Karpas-422 (cell line): ENCODE data around the gene GRIK5. TPM values are rescaled to one million over a fixed set of nuclear protein-coding genes. Genes with fewer than 3 reads are reported as not detected.
A peak's percentile ranks its signal among the peaks of the same experiment; 100 is the strongest.

Experiments used
- DNase-seq: peaks from one replicate; pipeline ENCODE4 v3.0.0-alpha.2; 2015
- H2AFZ ChIP-seq: fragments of 200-600 bp; sonication (generic); 2 replicates; pipeline ENCODE4 v1.6.1; 2014; ENCODE audit warnings: antibody characterized with exemption, low read length, mixed read lengths
- H3K27ac ChIP-seq: fragments of 200-600 bp; sonication (generic); 2 replicates; pipeline ENCODE4 v1.5.1; 2014; ENCODE audit warnings: mild to moderate bottlenecking, low read length, moderate library complexity
- H3K27me3 ChIP-seq: fragments of 200-600 bp; sonication (generic); 2 replicates; pipeline ENCODE4 v1.6.1; 2014; ENCODE audit warnings: low read length, mixed read lengths
- H3K36me3 ChIP-seq: fragments of 200-600 bp; sonication (generic); 2 replicates; pipeline ENCODE4 v1.6.1; 2014; ENCODE audit warnings: low read length, mixed read lengths; ENCODE audit not compliant: insufficient read depth
- H3K4me1 ChIP-seq: fragments of 200-600 bp; sonication (generic); 2 replicates; pipeline ENCODE4 v1.6.1; 2014; ENCODE audit warnings: mild to moderate bottlenecking, low read length, mixed read lengths
- H3K4me2 ChIP-seq: fragments of 200-600 bp; sonication (generic); 2 replicates; pipeline ENCODE4 v1.6.1; 2014; ENCODE audit warnings: low read length, low read depth, mild to moderate bottlenecking; ENCODE audit not compliant: poor library complexity, severe bottlenecking
- H3K4me3 ChIP-seq: fragments of 200-600 bp; sonication (generic); 2 replicates; pipeline ENCODE4 v1.5.1; 2014; ENCODE audit warnings: mild to moderate bottlenecking, antibody characterized with exemption, low read length, mixed read lengths
- H3K79me2 ChIP-seq: fragments of 200-600 bp; sonication (generic); 2 replicates; pipeline ENCODE4 v1.6.1; 2014; ENCODE audit warnings: mild to moderate bottlenecking, low read length, mixed read lengths
- H3K9ac ChIP-seq: fragments of 200-600 bp; sonication (generic); 2 replicates; pipeline ENCODE4 v1.6.0; 2014; ENCODE audit warnings: low read length
- H3K9me2 ChIP-seq: fragments of 200-600 bp; sonication (generic), shearing (Covaris generic); replicated peaks from 2 replicates; pipeline ENCODE4 v1.6.0; 2014; ENCODE audit warnings: mild to moderate bottlenecking, low read length, moderate library complexity; ENCODE audit not compliant: insufficient read depth
- H3K9me3 ChIP-seq: fragments of 300-700, 200-600 bp; sonication (generic); 2 replicates; pipeline ENCODE4 v1.6.1; 2014; ENCODE audit warnings: low read length, mixed read lengths
- H4K20me1 ChIP-seq: fragments of 200-600 bp; sonication (generic); 2 replicates; pipeline ENCODE4 v1.6.1; 2014; ENCODE audit warnings: mild to moderate bottlenecking, antibody characterized with exemption, low read length, low read depth; ENCODE audit not compliant: insufficient read depth
- total RNA-seq: library from RNA; depleted of rRNA; stranded (reverse); fragments of >200 nt; shearing (Covaris generic); gene quantifications from 2 replicates; pipeline ENCODE4 v1.2.3, GENCODE V29; 2014; ENCODE audit warnings: low replicate concordance

Gene GRIK5
- total RNA-seq, 1 experiment from 2014 or later, result 0.07 TPM

GRCh38 chr19:41999071-41999877 is 70.7 kb downstream of the GRIK5 start:
- H3K27ac ChIP-seq, result no peak overlapping the region
- H2AFZ ChIP-seq, result no peak overlapping the region
- DNase-seq, result no peak
- no peaks in the 10 kb centered on the region for H3K79me2 ChIP-seq
- H3K27me3 ChIP-seq, result no peaks in the 10 kb centered on the region
- no peaks in the 10 kb centered on the region; the same call in 1 of the 2 replicates for H4K20me1 ChIP-seq
- H3K9ac ChIP-seq, result no peak overlapping the region
- H3K4me3 ChIP-seq, result no peak overlapping the region
- H3K9me2 ChIP-seq, result no peaks in the 10 kb centered on the region
- no peaks in the 10 kb centered on the region for H3K36me3 ChIP-seq
- H3K4me2 ChIP-seq, result no peak overlapping the region
- H3K9me3 ChIP-seq, result no peaks in the 10 kb centered on the region
- peaks cover 33% of the 10 kb centered on the region for H3K4me1 ChIP-seq

GRCh38 chr19:41998246-41999020 is 71.6 kb downstream of the GRIK5 start:
- no peaks in the 10 kb centered on the region for H3K9me2 ChIP-seq
- peak overlapping the region; percentile 41; the same call in 1 of the 2 replicates for H3K9ac ChIP-seq
- H3K4me1 ChIP-seq, result peaks cover 34% of the 10 kb centered on the region
- no peaks in the 10 kb centered on the region for H3K9me3 ChIP-seq
- no peak overlapping the region for H3K27ac ChIP-seq
- peaks cover 1% of the 10 kb centered on the region; the same call in 1 of the 2 replicates for H3K79me2 ChIP-seq
- no peaks in the 10 kb centered on the region for H3K36me3 ChIP-seq
- peak overlapping the region; percentile 72 for H3K4me2 ChIP-seq
- no peaks in the 10 kb centered on the region; the same call in 1 of the 2 replicates for H4K20me1 ChIP-seq
- peak overlapping the region; percentile 53; the same call in 1 of the 2 replicates for H3K4me3 ChIP-seq
- no peak overlapping the region for H2AFZ ChIP-seq
- peak; percentile 87 for DNase-seq
- H3K27me3 ChIP-seq, result no peaks in the 10 kb centered on the region

GRCh38 chr19:41997851-41998229 is 72.2 kb downstream of the GRIK5 start:
- Histone ChIP-seq H3K4me3 (peak overlapping the region; percentile 53; the same call in 1 of the 2 replicates), H3K9me3 (no peaks in the 10 kb centered on the region), H3K4me1 (peaks cover 34% of the 10 kb centered on the region), H3K9me2 (no peaks in the 10 kb centered on the region), H3K36me3 (no peaks in the 10 kb centered on the region), H3K9ac (peak overlapping the region; percentile 41; the same call in 1 of the 2 replicates), H3K4me2 (peak overlapping the region; percentile 72), H3K27ac (no peak overlapping the region), H2AFZ (no peak overlapping the region), H4K20me1 (no peaks in the 10 kb centered on the region; the same call in 1 of the 2 replicates), H3K79me2 (peaks cover 6% of the 10 kb centered on the region; the same call in 1 of the 2 replicates), H3K27me3 (no peaks in the 10 kb centered on the region)
- no peak for DNase-seq

GRCh38 chr19:41997121-41997850 is 72.7 kb downstream of the GRIK5 start:
- H3K9me3 ChIP-seq, result no peaks in the 10 kb centered on the region
- H3K27ac ChIP-seq, result no peak overlapping the region
- H4K20me1 ChIP-seq, result no peaks in the 10 kb centered on the region; the same call in 1 of the 2 replicates
- H3K27me3 ChIP-seq, result no peaks in the 10 kb centered on the region
- peak; percentile 78 for DNase-seq
- H3K79me2 ChIP-seq, result peaks cover 11% of the 10 kb centered on the region
- H3K4me2 ChIP-seq, result peak overlapping the region; percentile 55
- no peaks in the 10 kb centered on the region for H3K36me3 ChIP-seq
- peak overlapping the region; percentile 53; the same call in 1 of the 2 replicates for H3K4me3 ChIP-seq
- H3K4me1 ChIP-seq, result peaks cover 37% of the 10 kb centered on the region
- no peak overlapping the region for H2AFZ ChIP-seq
- no peaks in the 10 kb centered on the region for H3K9me2 ChIP-seq
- no peak overlapping the region for H3K9ac ChIP-seq

- Histone ChIP-seq H3K79me2 (peaks cover 13% of the 10 kb centered on the region), H3K4me1 (peaks cover 37% of the 10 kb centered on the region), H3K4me3 (no peak overlapping the region), H3K9me2 (no peaks in the 10 kb centered on the region), H3K9me3 (no peaks in the 10 kb centered on the region), H3K4me2 (no peak overlapping the region), H4K20me1 (no peaks in the 10 kb centered on the region; the same call in 1 of the 2 replicates), H2AFZ (no peak overlapping the region), H3K27ac (no peak overlapping the region), H3K27me3 (no peaks in the 10 kb centered on the region), H3K36me3 (no peaks in the 10 kb centered on the region), H3K9ac (no peak overlapping the region)
- peak; percentile 83 for DNase-seq
Observed at GRCh38 chr19:41995959-41996797, 73.8 kb downstream of the GRIK5 start.

- Histone ChIP-seq H3K4me3 (no peak overlapping the region), H3K9me3 (no peaks in the 10 kb centered on the region), H3K79me2 (peaks cover 13% of the 10 kb centered on the region), H3K27me3 (no peaks in the 10 kb centered on the region), H3K36me3 (no peaks in the 10 kb centered on the region), H4K20me1 (no peaks in the 10 kb centered on the region; the same call in 1 of the 2 replicates), H2AFZ (no peak overlapping the region), H3K9ac (no peak overlapping the region), H3K27ac (no peak overlapping the region), H3K9me2 (no peaks in the 10 kb centered on the region), H3K4me2 (no peak overlapping the region), H3K4me1 (peaks cover 37% of the 10 kb centered on the region)
- peak; percentile 52 for DNase-seq
Observed at GRCh38 chr19:41994994-41995958, 74.7 kb downstream of the GRIK5 start.
